RCC 7860 (cell line): ENCODE data around the gene IKZF4.
A peak's percentile ranks its signal among the peaks of the same experiment; 100 is the strongest.
"Not testable (repeated sequence)": the region's sequence is repeated elsewhere in the genome, so short reads cannot be mapped to it uniquely, and the experiment has no call there.

Experiments used
- DNase-seq: peaks from one replicate; pipeline ENCODE4 v3.0.0-alpha.2; 2015; ENCODE audit warnings: low spot score
- FAIRE-seq: peaks from 2 replicates; lab custom pipeline; 2012; peaks lifted over from hg19 to GRCh38; lab: Jason Lieb, UNC

IKZF4 gene

DNA sequence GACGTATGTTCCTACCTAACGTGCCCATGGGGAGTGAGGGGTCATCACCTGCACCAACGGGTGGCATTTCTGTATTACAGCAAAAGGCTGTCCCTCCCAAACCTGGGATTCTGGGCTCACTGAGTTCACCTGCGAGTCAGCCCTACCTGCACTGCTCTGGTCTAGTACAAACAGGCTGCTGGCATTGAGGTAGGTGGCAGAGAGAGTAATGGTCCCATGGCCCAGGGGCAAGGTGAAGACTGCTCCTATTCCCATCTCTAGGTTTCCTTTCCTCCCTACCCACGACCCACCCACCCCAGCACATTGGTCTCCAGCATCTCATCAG, 23.3 kb upstream of the IKZF4 start:
- FAIRE-seq (no peak), DNase-seq (no peak)

GRCh38 chr12:55999522-55999921, 21.3 kb upstream of the IKZF4 start:
- not testable (repeated sequence) for DNase-seq

DNA sequence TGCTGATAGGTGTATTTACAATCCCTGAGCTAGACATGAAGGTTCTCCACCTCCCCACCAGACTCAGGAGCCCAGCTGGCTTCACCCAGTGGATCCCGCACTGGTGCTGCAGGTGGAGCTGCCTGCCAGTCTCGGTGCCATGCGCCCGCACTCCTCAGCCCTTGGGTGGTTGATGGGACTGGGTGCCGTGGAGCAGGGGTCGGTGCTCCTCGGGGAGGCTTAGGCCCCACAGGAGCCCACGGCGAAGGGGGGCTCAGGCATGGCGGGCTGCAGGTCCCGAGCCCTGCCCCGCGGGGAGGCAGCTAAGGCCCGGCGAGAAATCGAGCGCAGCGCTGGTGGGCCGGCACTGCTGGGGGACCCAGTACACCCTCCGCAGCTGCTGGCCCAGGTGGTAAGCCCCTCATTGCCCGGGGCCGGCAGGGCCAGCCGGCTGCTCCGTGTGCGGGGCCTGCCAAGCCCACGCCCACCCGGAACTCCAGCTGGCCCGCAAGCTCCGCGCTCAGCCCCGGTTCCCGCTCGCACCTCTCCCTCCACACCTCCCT, 20.8 kb upstream of the IKZF4 start:
- not testable (repeated sequence) for FAIRE-seq, DNase-seq

More at GRCh38 chr12:55999522-55999921, 21.3 kb upstream of the IKZF4 start:
- FAIRE-seq = not testable (repeated sequence)

GRCh38 chr12:56001487-56002100, 19.2 kb upstream of the IKZF4 start:
- FAIRE-seq (no peak), DNase-seq (no peak)

DNA sequence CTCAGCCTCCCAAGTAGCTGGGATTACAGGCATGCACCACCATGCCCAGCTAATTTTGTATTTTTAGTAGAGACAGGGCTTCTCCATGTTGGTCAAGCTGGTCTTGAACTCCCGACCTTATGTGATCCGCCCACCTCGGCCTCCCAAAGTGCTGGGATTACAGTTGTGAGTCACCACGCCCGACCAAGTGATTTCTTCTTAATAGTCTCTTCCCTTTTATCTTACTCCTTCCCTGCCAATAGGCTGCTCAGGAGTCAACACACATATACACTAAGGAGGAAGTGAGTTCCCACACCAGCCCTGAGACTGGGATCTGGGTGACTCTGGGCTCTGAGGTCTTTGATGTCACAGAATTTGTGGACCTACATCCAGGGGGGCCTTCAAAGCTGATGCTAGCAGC, 17.5 kb upstream of the IKZF4 start:
- DNase-seq, FAIRE-seq: not testable (repeated sequence)

DNA sequence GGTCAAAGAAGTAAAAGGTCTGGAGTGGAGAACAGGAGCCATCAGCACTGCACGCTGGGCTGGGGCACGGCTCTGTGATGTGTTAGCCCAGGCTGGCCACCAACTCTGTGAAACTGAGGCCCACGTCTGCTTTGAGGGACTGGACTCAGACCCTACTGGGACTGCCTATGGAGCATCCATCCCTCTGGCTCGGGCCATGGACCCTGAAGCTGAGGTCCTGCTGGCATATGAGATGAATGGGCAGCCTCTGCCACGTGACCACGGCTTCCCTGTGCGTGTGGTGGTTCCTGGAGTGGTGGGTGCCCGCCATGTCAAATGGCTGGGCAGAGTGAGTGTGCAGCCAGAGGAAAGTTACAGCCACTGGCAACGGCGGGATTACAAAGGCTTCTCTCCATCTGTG, 16.6 kb upstream of the IKZF4 start:
- no peak for FAIRE-seq
- no peak for DNase-seq

- FAIRE-seq (no peak), DNase-seq (no peak)
Measured at GRCh38 chr12:56007564-56008559, 13.0 kb upstream of the IKZF4 start.

- FAIRE-seq (no peak), DNase-seq (no peak)
Measured at GRCh38 chr12:56010111-56010570, 10.7 kb upstream of the IKZF4 start.

DNA sequence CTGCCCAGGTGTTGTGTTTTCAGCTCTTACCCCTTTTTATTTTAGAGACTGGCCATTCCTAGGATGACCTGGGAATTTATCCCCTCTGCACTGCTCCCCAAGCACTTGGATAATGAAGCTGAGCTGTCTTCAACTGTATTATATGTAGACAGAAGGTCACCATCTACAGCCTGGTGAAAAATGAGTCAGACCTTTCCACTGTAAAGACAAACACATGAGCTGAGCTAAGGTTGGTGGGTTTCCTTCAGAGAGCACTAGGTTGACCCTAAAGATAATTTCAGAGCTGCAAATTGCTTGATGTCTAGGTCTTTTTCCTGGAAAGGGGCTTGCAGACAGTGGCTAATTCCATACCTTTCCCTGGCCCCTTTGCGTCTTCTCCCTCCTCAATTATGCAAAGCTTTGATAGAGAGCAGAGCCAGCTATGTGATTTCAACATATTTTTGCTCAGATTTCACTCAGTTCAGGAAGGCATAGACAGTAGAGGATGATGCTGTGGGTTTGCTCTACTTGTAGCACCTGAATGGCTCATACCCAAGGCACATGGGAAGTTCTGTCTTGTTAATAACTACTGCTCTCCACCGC, 9.2 kb upstream of the IKZF4 start:
- DNase-seq (no peak), FAIRE-seq (no peak)

DNA sequence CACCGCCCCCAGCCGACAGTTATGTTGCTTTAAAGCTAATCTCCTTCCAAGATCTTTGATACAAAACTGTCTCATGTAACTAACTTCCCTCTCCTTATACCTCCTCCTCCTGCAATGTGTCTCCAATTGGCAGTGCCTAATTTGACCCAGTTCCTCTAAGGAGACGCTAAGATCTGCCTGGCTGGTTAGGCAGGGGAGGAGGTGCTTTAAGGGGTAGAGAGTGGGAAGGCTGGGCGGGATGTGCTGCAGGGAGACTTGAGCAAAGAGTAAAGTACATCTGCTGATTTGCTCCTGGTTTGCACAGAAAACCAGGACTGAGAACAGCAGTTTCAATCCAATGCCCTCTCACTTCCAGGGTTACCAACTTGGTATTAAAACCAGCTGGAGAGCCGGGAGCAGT, 7.4 kb upstream of the IKZF4 start:
- no peak for DNase-seq
- FAIRE-seq = no peak

DNA sequence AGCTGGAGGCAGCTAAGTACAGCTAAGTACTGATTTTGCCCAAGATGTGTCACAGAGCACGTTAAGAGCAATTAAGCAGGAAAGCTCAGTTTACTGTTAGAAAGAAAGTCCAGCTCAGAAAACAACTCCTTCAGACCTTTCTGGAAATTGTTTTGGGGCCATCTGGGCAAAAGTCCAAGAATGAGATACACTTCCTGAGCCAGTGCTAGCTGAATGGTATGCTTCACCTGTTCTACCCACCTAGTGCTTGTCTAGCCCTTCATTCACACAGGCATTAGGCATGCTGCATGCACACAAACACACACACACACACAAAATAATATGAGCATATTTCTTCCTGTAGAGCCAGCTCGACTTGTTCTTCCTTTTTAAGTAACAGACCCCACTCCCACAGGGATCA, 6.6 kb upstream of the IKZF4 start:
- DNase-seq (no peak), FAIRE-seq (no peak)

- DNase-seq (no peak), FAIRE-seq (no peak)
Measured at GRCh38 chr12:56017181-56017580, 3.7 kb upstream of the IKZF4 start.

- no peak for FAIRE-seq
- DNase-seq = no peak
Measured at GRCh38 chr12:56018356-56018755, 2.5 kb upstream of the IKZF4 start.

GRCh38 chr12:56021889-56022497, 1.1 kb downstream of the IKZF4 start:
- FAIRE-seq = no peak
- no peak for DNase-seq

DNA sequence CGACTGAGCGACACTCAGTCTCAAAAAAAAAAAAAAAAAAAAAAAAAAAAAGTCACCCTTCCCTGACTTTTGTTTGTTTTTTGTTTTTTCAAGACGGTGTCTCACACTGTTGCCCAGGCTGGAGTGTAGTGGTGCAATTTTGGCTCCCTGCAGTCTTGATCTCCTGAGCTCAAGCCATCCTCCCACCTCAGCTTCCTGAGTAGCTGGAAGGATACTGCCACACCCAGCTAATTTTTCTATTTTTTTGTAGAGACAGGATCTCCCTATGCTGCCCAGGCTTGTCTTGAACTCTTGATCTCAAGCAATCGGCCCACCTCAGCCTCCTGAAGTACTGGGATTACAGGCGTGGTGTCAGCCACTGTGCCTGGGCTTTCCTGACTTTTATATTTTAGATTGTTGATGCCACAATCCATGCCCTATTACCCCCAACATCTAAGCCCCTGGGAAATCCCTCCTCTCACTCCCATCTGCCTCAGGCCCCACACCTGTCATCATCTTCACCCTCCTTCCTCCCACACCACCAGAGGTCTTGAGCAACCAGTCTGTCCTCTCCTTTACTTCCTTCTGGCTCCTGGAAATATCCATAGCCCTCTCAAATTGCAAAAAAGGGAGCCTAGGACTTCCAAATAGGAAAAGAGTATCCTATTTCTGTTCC, 7.8 kb downstream of the IKZF4 start:
- DNase-seq (no peak), FAIRE-seq (no peak)

DNA sequence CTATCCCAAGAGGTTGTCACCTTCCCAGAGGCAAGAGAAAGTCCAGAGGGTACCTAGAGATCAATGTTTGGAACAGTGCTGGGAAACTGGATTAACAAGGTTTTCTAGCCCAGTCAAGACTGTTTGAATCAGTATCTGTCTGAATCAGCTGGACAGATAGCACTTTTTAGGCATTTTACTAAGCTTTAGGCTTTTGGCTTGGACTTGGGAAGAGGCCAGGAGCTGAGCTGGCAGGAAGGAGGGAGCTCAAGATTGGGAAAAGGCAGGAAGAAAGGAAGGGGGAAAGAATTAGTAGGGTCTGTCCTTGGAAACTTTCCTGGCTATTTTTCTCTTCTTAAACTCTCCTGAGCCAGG, 8.3 kb downstream of the IKZF4 start:
- FAIRE-seq = no peak

GRCh38 chr12:56029666-56030293, 8.9 kb downstream of the IKZF4 start:
- DNase-seq (peak; percentile 24), FAIRE-seq (no peak)

More for the DNA sequence above, 8.3 kb downstream of the IKZF4 start:
- DNase-seq = no peak

DNA sequence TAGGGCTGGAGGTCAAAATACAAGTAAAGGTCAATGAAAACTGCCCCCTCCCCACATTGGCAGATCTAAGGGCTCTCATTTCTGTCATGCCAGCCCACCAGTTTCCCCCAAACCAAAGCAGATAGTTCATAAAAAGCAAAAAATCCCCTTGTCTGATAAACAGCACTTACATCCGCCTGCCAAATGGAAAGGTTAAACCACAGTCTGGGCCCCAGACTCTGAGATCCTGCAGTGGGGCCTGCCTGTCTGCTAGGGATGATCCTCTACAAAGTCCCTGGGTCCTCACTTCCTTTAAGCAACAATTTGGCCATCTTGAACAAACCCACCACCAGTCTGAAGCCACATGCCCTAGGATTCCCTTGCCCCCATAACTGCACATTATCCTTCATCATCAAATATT, 11.1 kb downstream of the IKZF4 start:
- no peak for FAIRE-seq
- no peak for DNase-seq

DNA sequence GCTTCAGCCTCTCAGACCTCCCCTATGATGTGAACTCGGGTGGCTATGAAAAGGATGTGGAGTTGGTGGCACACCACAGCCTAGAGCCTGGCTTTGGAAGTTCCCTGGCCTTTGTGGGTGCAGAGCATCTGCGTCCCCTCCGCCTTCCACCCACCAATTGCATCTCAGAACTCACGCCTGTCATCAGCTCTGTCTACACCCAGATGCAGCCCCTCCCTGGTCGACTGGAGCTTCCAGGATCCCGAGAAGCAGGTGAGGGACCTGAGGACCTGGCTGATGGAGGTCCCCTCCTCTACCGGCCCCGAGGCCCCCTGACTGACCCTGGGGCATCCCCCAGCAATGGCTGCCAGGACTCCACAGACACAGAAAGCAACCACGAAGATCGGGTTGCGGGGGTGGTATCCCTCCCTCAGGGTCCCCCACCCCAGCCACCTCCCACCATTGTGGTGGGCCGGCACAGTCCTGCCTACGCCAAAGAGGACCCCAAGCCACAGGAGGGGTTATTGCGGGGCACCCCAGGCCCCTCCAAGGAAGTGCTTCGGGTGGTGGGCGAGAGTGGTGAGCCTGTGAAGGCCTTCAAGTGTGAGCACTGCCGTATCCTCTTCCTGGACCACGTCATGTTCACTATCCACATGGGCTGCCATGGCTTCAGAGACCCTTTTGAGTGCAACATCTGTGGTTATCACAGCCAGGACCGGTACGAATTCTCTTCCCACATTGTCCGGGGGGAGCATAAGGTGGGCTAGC, 13.9 kb downstream of the IKZF4 start:
- FAIRE-seq (no peak), DNase-seq (no peak)
